PC-3 (cell line): ENCODE data around the gene ERG28. TPM values are rescaled to one million over a fixed set of nuclear protein-coding genes. Genes with fewer than 3 reads are reported as not detected.
A peak's percentile ranks its signal among the peaks of the same experiment; 100 is the strongest.

Experiments used
- ATAC-seq: fragments of 200-7000 bp; cut with Tn5 transposase; 2 replicates; pipeline ENCODE4 v1.9.1; 2020; ENCODE audit warnings: mild to moderate bottlenecking, moderate library complexity
- BruUV-seq: library from RNA; stranded (reverse); fragments of 400-500 nt; replicated peaks from 2 replicates; lab custom pipeline; 2021; lab: Mats Ljungman, UMichigan
- CTCF ChIA-PET: fragments of 300-600 bp; sonication (Branson Sonifier 250); formaldehyde crosslinking; loops from one replicate; lab custom pipeline; 2022; ENCODE audit warnings: antibody characterized with exemption; lab: Charles Lee
- POLR2A ChIA-PET: fragments of 300-600 bp; sonication (Branson Sonifier 250); formaldehyde crosslinking; loops from one replicate; lab custom pipeline; 2022; ENCODE audit warnings: antibody characterized with exemption; ENCODE audit not compliant: unreplicated experiment; lab: Charles Lee
- DNase-seq: peaks from one replicate; pipeline ENCODE4 v3.0.0-alpha.2; 2015
- H2AFZ ChIP-seq: fragments of 300-600 bp; sonication (generic); 2 replicates; pipeline ENCODE4 v1.6.0; 2016; ENCODE audit warnings: antibody characterized with exemption, low read length
- H3F3A ChIP-seq: fragments of 300-600 bp; sonication (generic); one replicate; pipeline ENCODE4 v1.6.0; 2017; ENCODE audit warnings: antibody characterized with exemption, low read length, control low read depth, mild to moderate bottlenecking; ENCODE audit not compliant: unreplicated experiment
- H3K27ac ChIP-seq: fragments of 300-600 bp; sonication (generic); 2 replicates; pipeline ENCODE4 v1.5.1; 2016; ENCODE audit warnings: mild to moderate bottlenecking, low read length
- H3K27me3 ChIP-seq: fragments of 300-600 bp; sonication (generic); 2 replicates; pipeline ENCODE4 v1.6.1; 2016; ENCODE audit warnings: low read length, mixed read lengths
- H3K36me3 ChIP-seq: fragments of 300-600 bp; sonication (generic); 2 replicates; pipeline ENCODE4 v1.6.1; 2016; ENCODE audit warnings: low read depth, mixed run types, low read length, mixed read lengths
- H3K4me1 ChIP-seq: fragments of 300-600 bp; sonication (generic); 2 replicates; pipeline ENCODE4 v1.5.1; 2016; ENCODE audit warnings: low read length; ENCODE audit not compliant: insufficient read depth
- H3K4me2 ChIP-seq: fragments of 300-600 bp; sonication (generic); 2 replicates; pipeline ENCODE4 v1.6.0; 2016; ENCODE audit warnings: low read length
- H3K4me3 ChIP-seq: fragments of 300-600 bp; sonication (generic); 2 replicates; pipeline ENCODE4 v1.5.1; 2016; ENCODE audit warnings: mild to moderate bottlenecking, low read length, mixed read lengths
- H3K79me2 ChIP-seq: fragments of 300-600 bp; sonication (generic); 2 replicates; pipeline ENCODE4 v1.6.1; 2017; ENCODE audit warnings: low read length, mixed read lengths
- H3K9ac ChIP-seq: fragments of 300-600 bp; sonication (generic); 2 replicates; pipeline ENCODE4 v1.6.0; 2016; ENCODE audit warnings: mild to moderate bottlenecking, low read length
- H3K9me2 ChIP-seq: fragments of 300-600 bp; sonication (generic); replicated peaks from 2 replicates; pipeline ENCODE4 v1.6.1; 2016; ENCODE audit warnings: mixed run types, low read length, mixed read lengths
- H3K9me3 ChIP-seq: fragments of 300-600 bp; sonication (generic); 2 replicates; pipeline ENCODE4 v1.6.1; 2016; ENCODE audit warnings: low read length, mixed read lengths
- H4K20me1 ChIP-seq: fragments of 300-600 bp; sonication (generic); 2 replicates; pipeline ENCODE4 v1.6.1; 2016; ENCODE audit warnings: low read length, mixed read lengths
- CTCF ChIP-seq: fragments of 300-600 bp; sonication (generic); conservative IDR thresholded peaks from 2 replicates; pipeline ENCODE4 v1.5.1; 2017; ENCODE audit warnings: antibody characterized with exemption, low read depth, mild to moderate bottlenecking, low read length
- EZH2 ChIP-seq: fragments of 300-600 bp; sonication (generic); IDR thresholded peaks from one replicate; pipeline ENCODE4 v1.6.1; 2017; ENCODE audit warnings: antibody characterized with exemption, mild to moderate bottlenecking, low read length; ENCODE audit not compliant: unreplicated experiment
- EZH2phosphoT487 ChIP-seq: fragments of 300-600 bp; sonication (generic); IDR thresholded peaks from 2 replicates; pipeline ENCODE4 v1.6.1; 2018; ENCODE audit warnings: mild to moderate bottlenecking, antibody characterized with exemption, low read length, borderline replicate concordance
- intact Hi-C: fragments of 100-400 bp; cut with micrococcal nuclease; formaldehyde crosslinking; loops from 2 replicates; pipeline ENCODE4 v1.9.0; 2023
- total RNA-seq: library from RNA; depleted of rRNA; stranded (reverse); fragments of >200 nt; gene quantifications from 2 replicates; pipeline ENCODE4 v1.2.3, GENCODE V29; 2014

The ERG28 gene
- total RNA-seq, 1 experiment from 2014 or later: 13.9 TPM

- DNase-seq (no peak), ATAC-seq (no peak)
- H3K9me2 ChIP-seq: no peaks in the 10 kb centered on the region
- no peak overlapping the region for H2AFZ ChIP-seq
- intact Hi-C loops: no loop called here
- H3K4me2 ChIP-seq: no peak overlapping the region
- CTCF ChIA-PET: no interaction called here
- BruUV-seq: no TSS peak
- no peaks in the 10 kb centered on the region for H3K27me3 ChIP-seq
- no peak overlapping the region for H3K9ac ChIP-seq
- no peaks in the 10 kb centered on the region for H3K79me2 ChIP-seq
- TF ChIP-seq CTCF (no peak), EZH2phosphoT487 (no peak), EZH2 (no peak)
- H3F3A ChIP-seq: no peaks in the 10 kb centered on the region
- H3K27ac ChIP-seq: no peak overlapping the region
- POLR2A ChIA-PET: no interaction called here
- no peaks in the 10 kb centered on the region for H3K36me3 ChIP-seq
- H3K4me1 ChIP-seq: no peaks in the 10 kb centered on the region
- H3K9me3 ChIP-seq: no peaks in the 10 kb centered on the region
- no peak overlapping the region for H3K4me3 ChIP-seq
- no peaks in the 10 kb centered on the region for H4K20me1 ChIP-seq
Measured at GRCh38 chr14:75607842-75608640, 52.6 kb downstream of the ERG28 start.

GRCh38 chr14:75607044-75607443 is 53.6 kb downstream of the ERG28 start:
- H3K9ac ChIP-seq: no peak overlapping the region
- BruUV-seq: no TSS peak
- POLR2A ChIA-PET: no interaction called here
- H3K9me3 ChIP-seq: no peaks in the 10 kb centered on the region
- H3K9me2 ChIP-seq: no peaks in the 10 kb centered on the region
- no peaks in the 10 kb centered on the region for H3F3A ChIP-seq
- DNase-seq (peak; percentile 44), ATAC-seq (peak; percentile 70)
- H3K79me2 ChIP-seq: no peaks in the 10 kb centered on the region
- no peaks in the 10 kb centered on the region for H3K4me1 ChIP-seq
- no peaks in the 10 kb centered on the region for H3K27me3 ChIP-seq
- H4K20me1 ChIP-seq: no peaks in the 10 kb centered on the region
- intact Hi-C loops: no loop called here
- no peak for TF ChIP-seq EZH2phosphoT487
- TF ChIP-seq EZH2: no peak
- TF ChIP-seq CTCF: no peak
- H3K4me2 ChIP-seq: no peak overlapping the region
- no peak overlapping the region for H3K4me3 ChIP-seq
- no peak overlapping the region for H2AFZ ChIP-seq
- CTCF ChIA-PET: no interaction called here
- no peaks in the 10 kb centered on the region for H3K36me3 ChIP-seq
- no peak overlapping the region for H3K27ac ChIP-seq

GRCh38 chr14:75605916-75606315 is 54.8 kb downstream of the ERG28 start:
- Histone ChIP-seq H3K27ac (no peak overlapping the region), H3K4me2 (no peak overlapping the region), H3K9me2 (no peaks in the 10 kb centered on the region), H3K79me2 (no peaks in the 10 kb centered on the region), H3F3A (no peaks in the 10 kb centered on the region), H3K27me3 (no peaks in the 10 kb centered on the region), H3K4me3 (no peak overlapping the region), H3K9ac (no peak overlapping the region), H3K9me3 (no peaks in the 10 kb centered on the region), H3K4me1 (no peaks in the 10 kb centered on the region), H3K36me3 (no peaks in the 10 kb centered on the region), H2AFZ (no peak overlapping the region), H4K20me1 (no peaks in the 10 kb centered on the region)
- POLR2A ChIA-PET: no interaction called here
- BruUV-seq: no TSS peak
- ATAC-seq: no peak
- CTCF ChIA-PET: no interaction called here
- no peak for DNase-seq
- TF ChIP-seq EZH2phosphoT487 (no peak), EZH2 (no peak)
- intact Hi-C loops: no loop called here
